GM21717 (cell line): ENCODE measurements around the gene SORD.
"Not testable (repeated sequence)": the region's sequence is repeated elsewhere in the genome, so short reads cannot be mapped to it uniquely, and the experiment has no call there.

Source experiments
- ATAC-seq: cut with Tn5 transposase; IDR thresholded peaks from one replicate; pipeline ENCODE4 v1.9.1; 2021; ENCODE audit warnings: mild to moderate bottlenecking, moderate library complexity; ENCODE audit not compliant: unreplicated experiment

SORD gene

DNA sequence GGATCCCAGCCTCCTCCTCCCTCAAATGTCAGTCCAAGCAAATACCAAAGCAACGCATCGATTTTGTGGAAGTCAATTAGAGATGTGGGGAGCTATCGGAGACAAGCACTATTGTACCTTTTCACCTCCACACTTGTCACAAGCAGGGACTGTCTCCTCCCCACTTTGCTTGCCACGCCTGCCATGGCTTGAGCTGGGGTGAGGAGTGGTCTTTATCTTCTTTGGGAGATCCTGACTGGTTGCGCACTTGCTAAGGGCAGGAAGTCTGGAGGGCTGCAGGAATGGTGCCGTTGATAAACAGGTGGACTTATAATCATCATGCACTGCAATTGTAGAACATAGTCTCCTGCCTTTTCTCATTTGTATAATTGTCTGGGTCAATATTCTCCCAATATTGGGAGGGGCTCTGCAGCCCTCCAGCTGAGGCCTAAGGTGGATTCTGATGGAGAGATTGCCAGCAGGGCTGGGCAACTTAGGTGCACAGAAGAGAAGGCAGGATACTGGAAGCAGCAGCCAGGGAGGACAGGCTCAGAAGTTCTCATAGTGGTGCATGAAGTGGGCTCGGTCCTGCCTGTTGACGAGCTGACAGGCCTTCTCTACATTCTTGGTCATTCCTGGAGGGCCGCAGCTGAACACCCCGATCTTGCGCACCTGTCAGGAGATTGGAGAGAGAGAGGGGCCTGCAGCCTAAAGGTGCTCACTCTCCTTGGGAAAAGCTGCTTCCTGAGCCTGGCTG lies 70.8 kb downstream of the SORD start:
- ATAC-seq: no peak

DNA sequence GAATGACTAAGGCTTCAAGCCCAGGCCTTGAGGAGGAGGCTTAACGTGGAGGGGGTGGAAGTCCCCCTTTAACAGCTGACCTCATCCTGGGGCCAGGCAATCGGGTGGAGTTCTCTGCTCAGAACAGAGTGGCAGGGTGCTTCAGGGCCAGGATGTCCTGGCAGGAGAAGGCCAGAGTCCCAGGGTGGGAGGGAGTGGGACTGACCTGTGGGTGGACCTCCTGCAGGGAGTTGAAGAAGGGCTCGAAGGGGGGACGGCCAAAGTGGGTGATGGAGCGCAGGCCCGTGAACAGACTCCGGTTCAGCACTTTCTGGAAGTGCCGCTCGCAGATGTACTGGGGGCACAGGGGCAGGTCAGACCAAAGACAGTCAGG lies 71.3 kb downstream of the SORD start:
- no peak for ATAC-seq

DNA sequence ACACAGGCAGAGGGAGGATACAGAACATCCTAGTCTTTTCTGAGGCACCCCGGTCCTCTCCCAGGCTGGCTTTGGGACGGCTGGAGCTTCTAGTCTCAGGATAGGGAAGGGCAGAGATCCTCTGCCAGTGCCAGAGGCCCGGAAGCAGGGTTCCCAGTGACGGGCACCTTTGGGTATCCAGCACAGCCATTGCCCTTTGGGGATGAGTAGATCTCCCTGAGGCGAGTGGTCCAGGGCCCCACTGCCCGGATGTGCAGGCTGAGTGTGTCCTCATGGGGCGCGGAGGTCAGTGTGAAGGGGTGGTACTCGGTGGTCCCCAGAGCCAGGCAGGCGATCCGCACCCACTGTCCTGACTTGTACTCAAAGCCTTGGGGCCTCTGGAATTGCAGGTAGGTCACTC lies 72.7 kb downstream of the SORD start:
- no peak for ATAC-seq

DNA sequence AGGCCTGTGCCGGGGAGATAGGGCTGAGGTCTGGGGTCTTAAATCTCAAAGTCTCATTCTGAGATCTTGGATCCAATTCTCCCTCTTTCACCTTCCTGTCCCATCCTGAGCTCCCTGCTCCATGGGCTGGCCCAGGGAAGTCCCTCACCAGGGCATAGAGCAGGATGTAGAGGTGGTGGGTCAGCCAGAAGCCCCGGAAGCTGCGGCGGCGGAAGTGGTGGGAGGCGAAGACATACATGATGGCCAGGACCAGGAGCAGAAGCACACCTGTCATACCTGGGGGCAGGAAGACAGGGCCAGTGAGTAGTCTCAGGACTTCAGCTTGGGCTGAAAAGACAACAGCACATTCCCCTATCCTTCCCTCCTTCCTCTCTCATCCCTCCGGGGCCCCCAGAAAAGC lies 74.5 kb downstream of the SORD start:
- no peak for ATAC-seq

DNA sequence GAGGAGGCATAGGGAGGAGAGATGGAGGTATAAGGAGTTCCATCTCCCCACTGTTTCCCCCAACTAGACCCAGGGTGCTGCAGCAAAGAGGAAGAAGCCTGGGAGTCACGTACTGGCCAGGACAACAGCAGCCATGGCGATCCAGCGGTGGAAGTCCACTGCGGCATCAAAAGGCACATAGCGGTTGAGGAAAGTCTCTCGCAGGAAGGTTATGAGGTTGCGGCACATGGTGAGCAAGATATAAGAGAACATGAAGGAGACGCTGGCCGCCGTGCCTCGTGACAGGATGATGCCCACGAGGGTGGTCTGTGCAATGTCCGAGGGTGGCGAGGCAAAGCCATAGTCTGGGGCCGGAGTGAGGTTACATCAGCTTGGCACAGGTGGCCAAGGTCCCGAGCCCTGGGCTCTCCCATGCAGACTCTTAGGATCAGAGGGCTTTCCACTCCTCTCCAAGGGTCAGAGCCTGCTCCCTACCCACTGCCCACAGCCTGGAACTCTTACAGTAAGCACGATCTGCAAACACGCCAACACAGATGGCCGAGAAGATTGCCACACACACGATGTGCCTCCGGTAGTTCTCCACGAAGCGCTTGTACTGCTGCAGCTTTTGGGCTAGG lies 76.7 kb downstream of the SORD start:
- ATAC-seq: no peak

DNA sequence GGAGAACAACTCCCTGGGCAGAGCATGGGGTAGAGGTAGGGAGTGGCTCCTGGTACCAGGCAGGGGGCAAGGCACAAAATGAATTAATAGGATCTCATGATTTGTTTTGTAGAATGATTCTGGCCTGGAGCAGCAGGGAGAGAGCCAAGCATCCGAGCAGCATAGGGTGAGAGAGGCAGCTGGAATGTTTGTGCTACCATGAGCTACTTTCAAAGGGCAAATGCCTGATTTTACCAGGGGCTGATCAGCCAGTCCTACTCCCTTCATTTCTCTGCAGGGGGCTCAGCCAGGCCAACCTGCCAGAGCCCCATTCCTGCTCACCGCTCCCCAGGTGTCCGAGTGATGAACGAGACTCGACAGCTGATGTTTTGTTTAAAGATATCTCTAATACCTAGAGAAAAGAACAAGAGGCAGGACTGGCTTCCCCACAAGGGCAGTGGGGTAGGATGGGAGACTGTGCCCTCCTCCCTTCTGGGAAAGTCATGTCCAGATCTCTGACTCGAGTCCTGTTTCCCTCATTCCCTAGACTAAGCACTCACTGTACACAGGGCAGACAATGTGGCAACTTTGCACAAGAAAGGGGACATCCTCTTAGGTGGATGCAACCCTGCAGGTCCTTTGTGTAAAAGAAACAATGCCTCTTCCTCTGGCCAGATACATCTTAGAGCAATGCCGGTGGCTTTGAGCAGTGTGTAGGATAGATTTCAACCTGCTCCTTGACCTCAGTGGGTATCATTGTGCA lies 78.1 kb downstream of the SORD start:
- no peak for ATAC-seq

DNA sequence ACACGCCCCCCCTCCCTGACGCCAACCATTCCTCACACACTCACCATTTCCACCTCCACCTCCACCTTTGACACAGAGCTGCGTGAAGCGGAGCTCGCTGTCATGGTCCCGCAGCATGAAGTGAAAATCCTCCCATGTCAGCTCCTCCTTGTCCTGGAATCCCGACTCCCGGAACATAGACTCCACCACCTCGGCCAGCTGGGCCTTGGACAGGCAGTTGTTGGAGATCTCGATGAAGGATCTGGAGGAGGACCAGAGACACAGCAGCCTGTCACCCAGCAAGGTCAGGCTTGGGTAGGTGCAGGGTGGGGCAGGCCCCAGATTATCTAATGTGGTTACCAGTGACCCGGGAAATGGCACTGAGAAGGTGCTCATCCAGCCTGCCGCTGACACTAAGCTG lies 78.8 kb downstream of the SORD start:
- ATAC-seq: no peak

DNA sequence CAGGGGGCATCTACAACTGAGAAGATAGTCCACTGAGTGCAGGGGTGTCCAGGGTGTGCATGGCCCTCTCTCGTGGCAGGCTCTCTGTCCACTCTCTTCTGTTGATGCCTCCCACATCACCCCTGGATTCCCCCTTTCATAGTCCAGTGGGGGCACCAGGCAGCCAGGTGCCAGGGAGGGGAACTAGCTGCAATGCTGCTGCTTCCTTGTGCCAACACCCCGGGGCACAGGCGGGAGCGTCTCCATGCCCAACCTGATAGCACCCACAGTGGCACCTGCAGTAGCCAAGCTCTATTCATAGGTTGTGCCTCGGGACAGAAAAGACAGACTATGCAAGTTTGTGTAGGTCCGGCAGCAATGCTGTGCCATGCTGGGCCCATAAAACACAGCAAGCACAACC lies 79.2 kb downstream of the SORD start:
- ATAC-seq: no peak

DNA sequence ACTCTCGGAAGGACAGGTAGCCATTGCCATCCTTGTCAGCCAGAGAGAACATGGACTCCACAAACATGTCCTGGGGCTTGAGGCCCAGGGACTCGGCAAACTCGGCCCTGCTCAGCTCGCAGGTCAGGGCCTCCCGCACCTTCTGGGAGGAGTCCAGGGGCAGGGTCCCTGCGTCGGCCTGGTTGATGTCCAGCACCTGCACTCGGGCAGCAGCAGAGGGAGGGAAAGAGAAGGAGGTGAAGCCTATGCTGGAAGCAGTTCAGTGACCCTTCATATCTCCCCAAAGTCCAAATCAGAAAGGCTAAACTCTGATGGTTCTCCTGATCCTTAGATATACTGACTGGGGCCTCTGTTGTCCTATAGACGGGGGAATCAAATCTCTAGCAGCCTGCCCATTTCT lies 81.2 kb downstream of the SORD start:
- ATAC-seq: not testable (repeated sequence)

DNA sequence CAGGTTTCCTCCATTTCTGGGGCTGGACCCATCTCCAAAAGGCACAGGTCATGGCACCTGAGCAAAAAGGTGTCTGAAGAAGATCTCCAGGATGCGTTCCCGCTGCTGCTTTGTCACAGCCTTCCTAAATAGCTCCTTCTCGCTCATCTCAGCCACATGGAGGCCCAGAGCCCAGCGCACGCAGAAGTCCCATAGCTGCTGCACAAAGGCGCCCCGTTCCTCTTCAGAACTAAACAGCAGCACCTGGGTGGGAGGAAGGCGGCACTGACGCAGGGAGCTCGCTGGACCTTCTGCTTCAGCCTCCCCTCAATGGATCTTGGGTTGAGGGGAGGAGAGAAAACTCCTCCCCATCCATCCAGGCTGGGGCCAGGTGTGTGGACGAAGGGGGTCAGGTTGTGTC lies 82.6 kb downstream of the SORD start:
- no peak for ATAC-seq

DNA sequence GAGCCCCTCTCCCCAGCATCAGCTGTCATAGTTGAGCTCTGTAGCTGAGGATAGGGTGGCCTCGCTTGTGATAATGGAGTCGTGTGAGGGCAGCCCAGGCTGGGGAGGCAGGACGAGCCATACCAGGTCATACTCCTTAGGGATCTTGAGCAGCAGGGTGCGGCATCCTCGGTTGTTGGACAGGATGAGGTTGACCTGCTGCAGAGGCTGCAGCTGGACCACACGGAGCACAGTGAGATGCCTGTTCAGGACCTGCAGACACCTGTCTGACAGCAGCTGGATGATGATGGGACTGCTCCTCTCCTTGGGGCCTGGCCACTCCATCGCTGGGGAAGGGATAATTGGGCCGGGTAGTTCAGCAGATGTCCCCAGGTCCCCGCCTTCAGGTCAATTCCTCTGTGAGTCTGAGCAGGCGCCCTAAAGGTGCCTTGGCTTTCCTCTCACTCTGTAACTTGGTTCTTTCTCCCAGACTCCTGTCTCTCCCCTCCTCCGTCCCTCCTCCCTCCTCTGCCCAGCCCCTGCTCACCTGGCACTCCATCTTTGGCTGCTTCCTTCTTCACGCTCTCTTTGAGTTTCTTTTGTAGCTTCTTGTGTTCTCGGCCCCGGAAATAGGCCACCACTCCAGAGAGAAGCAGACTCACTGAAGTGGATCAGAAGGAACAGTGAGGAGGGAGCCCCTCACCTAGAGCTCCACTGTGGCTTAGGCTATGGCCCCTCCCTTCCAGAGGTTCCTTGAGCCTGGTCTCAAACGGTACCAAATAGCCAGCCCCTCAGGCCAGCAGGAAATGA lies 83.2 kb downstream of the SORD start:
- no peak for ATAC-seq

DNA sequence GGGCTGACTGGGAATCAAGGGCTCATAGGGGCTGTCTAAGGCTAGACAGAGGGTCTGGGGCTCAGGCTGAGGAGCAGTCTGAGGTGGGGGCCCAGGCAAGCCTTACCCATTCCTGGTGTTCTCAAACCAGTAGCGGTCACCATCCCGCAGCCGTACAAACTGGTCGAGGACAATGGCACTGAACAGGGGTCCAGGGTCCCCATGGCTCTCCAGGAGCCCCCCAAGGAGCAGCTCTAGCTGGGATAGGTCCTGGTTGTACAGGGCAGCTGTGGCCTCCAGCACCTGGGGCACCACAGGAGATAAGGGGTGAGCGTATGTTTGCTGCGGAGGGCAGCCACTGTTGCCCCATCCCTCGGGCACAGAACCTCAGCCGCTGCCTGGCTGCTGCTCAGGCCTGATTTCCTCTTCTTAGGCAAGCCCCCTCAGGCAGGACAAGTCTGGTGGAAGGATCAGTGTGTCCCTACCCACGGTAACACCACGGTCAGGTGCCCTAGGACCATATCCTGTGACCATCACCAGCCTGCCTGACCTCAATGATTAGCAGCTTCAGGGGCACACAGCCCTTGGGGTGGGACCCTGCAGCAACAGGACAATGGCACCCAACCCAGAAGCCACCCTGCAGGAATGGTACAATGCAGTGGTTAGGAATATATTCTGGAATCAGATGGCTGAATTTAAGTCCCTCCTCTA lies 85.1 kb downstream of the SORD start:
- ATAC-seq: no peak

DNA sequence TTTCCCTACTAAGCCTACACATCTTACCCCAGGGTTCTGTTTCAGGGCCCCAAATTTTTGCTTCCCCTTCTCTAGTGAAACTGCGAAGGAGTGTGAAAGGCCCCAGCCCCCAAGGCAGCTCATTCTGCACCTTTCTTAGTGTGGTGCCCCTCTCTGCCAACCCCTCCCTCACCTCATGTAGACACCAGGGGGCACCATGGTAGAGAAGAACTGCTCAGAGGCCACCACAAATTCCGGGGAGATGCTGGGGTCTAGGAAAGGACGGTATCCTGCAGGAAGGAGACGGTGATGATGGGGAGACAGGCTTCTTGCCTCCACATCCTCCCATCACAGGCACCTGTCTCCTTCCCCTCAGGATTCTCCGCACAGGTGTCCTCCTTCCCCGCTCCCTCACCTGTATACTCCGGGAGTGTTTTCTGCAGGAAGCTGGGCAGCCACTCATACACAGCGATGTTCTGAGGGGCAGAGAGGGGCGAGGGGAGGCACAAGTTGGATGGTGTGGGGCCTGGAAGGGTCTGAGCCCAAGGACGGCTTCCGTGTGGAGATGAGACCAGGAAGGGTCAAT lies 87.3 kb downstream of the SORD start:
- no peak for ATAC-seq

DNA sequence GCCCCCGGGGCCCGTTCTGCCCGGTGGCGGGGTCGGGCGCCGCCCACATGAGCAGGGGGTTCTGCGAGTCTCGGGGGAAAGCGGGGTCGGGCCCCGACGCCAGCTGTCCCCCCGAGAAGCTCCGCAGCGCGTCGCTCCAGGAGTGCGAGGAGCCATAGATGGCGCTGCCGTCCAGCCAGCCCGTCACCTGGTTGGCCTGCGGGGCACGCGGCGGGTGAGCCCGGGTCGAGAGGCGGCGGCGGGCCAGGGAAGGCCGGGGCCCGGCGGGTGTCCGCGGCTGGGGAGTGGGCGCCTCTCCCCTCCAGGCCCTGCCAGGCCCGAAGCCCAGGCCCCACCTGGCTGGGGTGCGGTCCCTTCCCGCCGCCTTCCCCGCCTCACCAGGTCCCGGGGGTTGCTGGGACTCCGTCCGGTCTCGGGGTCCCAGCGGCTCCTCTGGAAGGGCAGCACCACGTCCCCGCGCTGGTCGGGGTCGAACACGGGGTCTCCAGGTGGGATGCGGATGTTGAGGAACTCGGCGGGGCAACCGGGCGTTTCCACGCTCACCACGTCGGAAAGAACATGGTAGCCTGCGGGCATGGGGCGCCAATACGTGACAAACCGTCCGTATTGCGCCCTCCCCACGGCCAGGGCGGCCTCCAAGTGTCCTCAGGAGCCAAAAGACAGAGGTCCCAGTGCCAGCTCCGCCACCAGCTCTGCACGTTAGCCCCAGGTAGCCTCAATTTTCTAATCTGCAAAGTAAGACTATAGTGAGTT lies 88.6 kb downstream of the SORD start:
- no peak for ATAC-seq

DNA sequence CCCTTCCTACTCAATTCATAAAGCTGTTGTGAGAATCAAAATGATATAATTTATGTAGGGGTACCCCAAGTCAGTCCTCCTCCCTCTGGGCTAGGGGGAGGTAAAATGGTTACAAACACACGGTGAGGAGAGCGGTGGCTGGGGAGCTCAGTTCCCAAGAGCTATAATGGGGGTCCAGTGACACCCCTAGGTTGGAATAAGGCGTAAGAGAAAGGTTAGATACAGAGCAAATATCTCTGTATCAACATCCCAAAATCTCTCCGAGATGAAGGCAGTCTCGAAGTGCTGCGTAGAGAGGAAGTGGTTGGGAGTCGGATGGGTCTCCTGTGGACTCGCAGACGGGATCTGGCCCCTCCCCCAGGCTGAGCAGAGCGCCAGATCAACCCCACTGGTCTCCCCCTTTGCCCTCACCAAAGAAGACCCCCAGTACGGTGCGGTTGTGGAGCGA lies 89.2 kb downstream of the SORD start:
- no peak for ATAC-seq

DNA sequence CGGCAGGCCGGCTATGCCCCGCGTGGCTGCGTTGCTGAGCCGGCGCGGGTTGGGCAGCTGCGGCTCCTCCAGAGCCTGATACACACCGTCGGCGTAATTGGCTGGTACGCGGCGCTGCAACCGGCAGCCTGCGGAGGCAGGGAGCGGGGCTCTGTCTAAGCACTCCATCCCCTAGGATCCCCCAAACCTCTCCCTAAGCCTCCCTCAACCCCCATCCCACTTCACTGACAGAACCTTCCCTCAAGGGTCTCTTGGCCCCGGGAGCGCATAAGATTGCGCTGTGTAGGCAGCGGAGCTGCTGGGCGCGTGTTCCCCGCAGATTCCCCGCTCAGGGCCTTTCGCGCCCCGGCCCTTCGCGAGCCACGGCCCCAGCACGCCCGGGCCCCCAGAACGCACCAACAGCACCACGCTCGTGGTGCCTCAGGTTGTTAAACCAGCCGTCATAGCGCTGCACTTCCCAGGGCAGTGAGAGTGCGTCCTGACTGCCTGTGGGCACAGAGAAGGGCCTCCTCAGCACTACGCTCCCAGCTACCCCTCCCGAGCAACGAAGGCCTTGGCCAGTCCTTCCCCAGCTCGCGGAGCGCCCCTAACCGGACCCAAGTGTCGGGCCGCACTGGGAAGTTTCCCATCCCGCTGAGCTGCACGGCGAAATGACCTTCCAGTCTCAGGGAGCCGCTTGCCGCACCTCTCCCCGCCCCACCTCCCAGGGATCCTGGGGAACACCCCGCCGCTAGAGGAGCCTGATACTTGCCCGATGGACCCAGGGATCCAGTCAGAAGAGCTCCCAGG lies 89.8 kb downstream of the SORD start:
- no peak for ATAC-seq

DNA sequence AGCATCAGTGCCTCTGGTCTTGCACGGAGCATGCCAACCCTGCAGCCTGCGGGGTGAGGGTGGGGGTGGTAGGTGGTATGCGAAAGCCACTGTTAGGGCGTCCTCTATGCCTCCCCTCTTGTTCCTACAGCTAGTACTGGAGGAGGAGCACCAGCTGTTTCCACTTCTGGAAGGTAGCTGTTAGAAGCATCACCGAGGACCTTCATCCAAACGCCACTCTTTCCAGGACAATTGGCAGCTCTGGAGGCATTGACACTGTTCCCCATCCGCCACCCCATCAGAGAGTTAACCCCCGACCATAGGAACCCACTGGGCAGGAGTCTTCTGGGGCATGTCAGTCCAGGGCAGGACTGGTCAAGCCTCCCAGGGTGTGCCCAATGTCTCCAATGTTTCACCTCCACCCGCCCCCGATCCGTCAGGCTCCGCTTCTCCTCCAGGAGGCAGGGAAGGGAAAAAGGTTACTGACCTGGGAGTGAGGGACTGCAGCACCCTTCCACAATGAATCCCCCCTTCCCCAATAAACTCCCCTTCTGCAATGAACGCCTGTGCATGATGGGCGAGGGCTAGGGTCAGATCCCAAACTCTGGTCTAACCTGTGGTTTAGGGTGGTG lies 90.5 kb downstream of the SORD start:
- no peak for ATAC-seq

DNA sequence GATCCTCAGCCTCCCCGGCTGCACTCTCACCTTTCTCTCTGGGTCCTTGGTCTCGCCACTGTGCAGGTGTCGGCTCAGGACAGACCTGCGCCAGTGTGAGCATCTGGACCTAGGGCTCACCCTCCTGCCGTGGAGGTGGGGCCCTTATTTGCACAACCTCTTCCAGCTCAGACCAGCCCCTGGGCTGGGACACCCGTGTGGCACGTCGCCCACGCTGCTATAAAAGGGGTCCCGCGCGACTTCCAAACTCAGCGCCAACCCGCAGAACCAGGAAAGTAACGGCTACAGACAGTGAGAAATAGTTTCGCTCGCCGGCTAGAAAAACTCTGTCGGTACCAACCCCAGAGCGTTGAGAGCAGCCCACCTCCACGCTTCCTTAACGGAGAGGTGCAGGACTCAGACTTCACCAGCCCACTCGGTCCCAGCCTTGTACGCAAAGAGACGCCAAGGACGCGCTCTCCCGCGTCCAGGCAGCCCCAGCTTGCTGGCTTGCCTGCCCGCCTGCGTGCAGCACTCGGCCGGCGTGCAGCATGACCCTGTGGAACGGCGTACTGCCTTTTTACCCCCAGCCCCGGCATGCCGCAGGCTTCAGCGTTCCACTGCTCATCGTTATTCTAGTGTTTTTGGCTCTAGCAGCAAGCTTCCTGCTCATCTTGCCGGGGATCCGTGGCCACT lies 91.2 kb downstream of the SORD start, which contains the start of the genes DUOX2 and DUOXA2:
Gene DUOX2, minus strand, starts transcription at position 97 of the 675 bp plus-strand sequence. CDS start 761 bp downstream, outside the sequence.
Gene DUOXA2, plus strand, starts transcription at position 251 of the 675 bp plus-strand sequence. Its CDS starts 280 bp downstream, at position 531.
- no peak for ATAC-seq
